Kidney glomerular epithelial cell (primary cell): ENCODE results near the gene SPEM2.
"Not testable (repeated sequence)": the region's sequence is repeated elsewhere in the genome, so short reads cannot be mapped to it uniquely, and the experiment has no call there.

Source experiments
- DNase-seq: peaks from one replicate; lab custom pipeline; 2025; lab: John Stamatoyannopoulos, UW

SPEM2 gene

GRCh38 chr17:7471729-7472128 lies 46.3 kb downstream of the SPEM2 start:
- DNase-seq, result no peak

- DNase-seq, result not testable (repeated sequence)
Measured at GRCh38 chr17:7474767-7475166, 49.4 kb downstream of the SPEM2 start.

- no peak for DNase-seq
Measured at GRCh38 chr17:7475764-7476422, 50.5 kb downstream of the SPEM2 start.

GRCh38 chr17:7476494-7476893 lies 51.1 kb downstream of the SPEM2 start:
- peak; percentile 40 for DNase-seq

GRCh38 chr17:7476951-7477350 lies 51.5 kb downstream of the SPEM2 start:
- DNase-seq, result no peak
